ENCODE results near the gene UBE2E3.

The UBE2E3 gene

GRCh38 chr2:181005809-181006208 lies 25.4 kb downstream of the UBE2E3 start:
- no peaks in the 10 kb centered on the region for H3K36me3 ChIP-seq
- no peaks in the 10 kb centered on the region for H3K4me1 ChIP-seq (ENCODE audit: control insufficient read depth in 1 of 2, insufficient read depth in 1 of 2, low read depth in 1 of 2, low read length in 1 of 2)
- H3K4me3 ChIP-seq (ENCODE audit: low read depth in 1 of 2, low read length in 1 of 2), result no peak overlapping the region
- no peak overlapping the region for H3K27ac ChIP-seq
- no peaks in the 10 kb centered on the region for H3K9me3 ChIP-seq
- TF ChIP-seq CTCF (IDR thresholded peaks at IDR 0.05), result no peak
- no peaks in the 10 kb centered on the region for H3K27me3 ChIP-seq

GRCh38 chr2:181007086-181007837 lies 26.9 kb downstream of the UBE2E3 start:
- no peaks in the 10 kb centered on the region for H3K9me3 ChIP-seq

GRCh38 chr2:181008407-181008806 lies 28.0 kb downstream of the UBE2E3 start:
- no peak overlapping the region for H3K27ac ChIP-seq
- H3K36me3 ChIP-seq, result no peaks in the 10 kb centered on the region
- H3K4me3 ChIP-seq (ENCODE audit: low read depth in 1 of 2, low read length in 1 of 2), result no peak overlapping the region
- TF ChIP-seq CTCF (IDR thresholded peaks at IDR 0.05), result no peak
- H3K4me1 ChIP-seq (ENCODE audit: control insufficient read depth in 1 of 2, insufficient read depth in 1 of 2, low read depth in 1 of 2, low read length in 1 of 2), result no peaks in the 10 kb centered on the region
- H3K9me3 ChIP-seq, result no peaks in the 10 kb centered on the region
- H3K27me3 ChIP-seq, result no peaks in the 10 kb centered on the region

More at GRCh38 chr2:181007086-181007837, 26.9 kb downstream of the UBE2E3 start:
- no peaks in the 10 kb centered on the region for H3K4me1 ChIP-seq (ENCODE audit: control insufficient read depth in 1 of 2, insufficient read depth in 1 of 2, low read depth in 1 of 2, low read length in 1 of 2)
- H3K4me3 ChIP-seq (ENCODE audit: low read depth in 1 of 2, low read length in 1 of 2), result no peak overlapping the region
- no peaks in the 10 kb centered on the region for H3K27me3 ChIP-seq
- no peaks in the 10 kb centered on the region for H3K36me3 ChIP-seq
- no peak overlapping the region for H3K27ac ChIP-seq
- TF ChIP-seq CTCF (IDR thresholded peaks at IDR 0.05), result no peak

GRCh38 chr2:181021199-181021789 lies 40.9 kb downstream of the UBE2E3 start:
- Histone ChIP-seq H3K4me3 (ENCODE audit: low read depth in 1 of 2, low read length in 1 of 2) (no peak overlapping the region), H3K4me1 (ENCODE audit: control insufficient read depth in 1 of 2, insufficient read depth in 1 of 2, low read depth in 1 of 2, low read length in 1 of 2) (no peaks in the 10 kb centered on the region), H3K36me3 (no peaks in the 10 kb centered on the region), H3K27ac (no peak overlapping the region), H3K9me3 (no peaks in the 10 kb centered on the region), H3K27me3 (no peaks in the 10 kb centered on the region)
- no peak for TF ChIP-seq CTCF (IDR thresholded peaks at IDR 0.05)

- H3K9me3 ChIP-seq, result no peaks in the 10 kb centered on the region
- H3K4me1 ChIP-seq (ENCODE audit: control insufficient read depth in 1 of 2, insufficient read depth in 1 of 2, low read depth in 1 of 2, low read length in 1 of 2), result no peaks in the 10 kb centered on the region
- H3K27me3 ChIP-seq, result no peaks in the 10 kb centered on the region
- H3K27ac ChIP-seq, result no peak overlapping the region
- TF ChIP-seq CTCF (IDR thresholded peaks at IDR 0.05), result no peak
- no peak overlapping the region for H3K4me3 ChIP-seq (ENCODE audit: low read depth in 1 of 2, low read length in 1 of 2)
- H3K36me3 ChIP-seq, result no peaks in the 10 kb centered on the region
Observed at GRCh38 chr2:181022652-181023051, 42.2 kb downstream of the UBE2E3 start.
